Measurements from ENCODE around the gene CHD2.

The CHD2 gene

DNA sequence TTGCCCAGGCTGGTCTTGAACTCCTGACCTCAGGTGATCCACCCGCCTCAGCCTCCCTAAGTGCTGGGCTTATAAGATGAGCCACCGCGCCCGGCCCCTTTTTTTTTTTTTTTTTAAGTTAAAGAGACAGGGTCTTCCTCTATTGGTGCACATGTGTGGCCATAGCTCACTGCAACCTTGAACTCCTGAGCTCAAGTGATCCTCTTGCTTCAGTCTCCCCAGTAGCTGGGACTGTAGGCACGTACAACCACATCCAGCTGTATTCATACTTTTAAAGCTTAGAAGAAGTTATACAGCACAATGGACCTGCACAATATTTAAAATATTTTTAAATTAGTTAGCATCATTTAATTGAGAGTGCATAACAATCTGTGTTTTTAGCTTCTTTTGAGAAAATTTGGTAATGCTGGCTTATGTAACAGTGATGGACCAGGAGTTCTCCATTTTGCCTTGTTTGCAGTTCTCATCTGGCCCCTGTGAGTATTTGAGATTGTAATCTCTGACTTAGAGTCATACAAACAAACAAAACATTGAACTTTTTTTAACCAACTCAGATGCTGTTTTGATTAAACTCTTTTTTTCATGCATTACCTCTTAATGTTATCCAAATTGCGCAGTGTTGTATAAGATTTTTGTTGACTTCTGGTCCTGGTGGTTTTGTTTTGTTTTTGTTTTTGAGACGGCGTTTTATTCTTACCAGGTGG is 33.0 kb downstream of the CHD2 start:
- DNase-seq (ENCODE audit: low read depth), result no peak

DNA sequence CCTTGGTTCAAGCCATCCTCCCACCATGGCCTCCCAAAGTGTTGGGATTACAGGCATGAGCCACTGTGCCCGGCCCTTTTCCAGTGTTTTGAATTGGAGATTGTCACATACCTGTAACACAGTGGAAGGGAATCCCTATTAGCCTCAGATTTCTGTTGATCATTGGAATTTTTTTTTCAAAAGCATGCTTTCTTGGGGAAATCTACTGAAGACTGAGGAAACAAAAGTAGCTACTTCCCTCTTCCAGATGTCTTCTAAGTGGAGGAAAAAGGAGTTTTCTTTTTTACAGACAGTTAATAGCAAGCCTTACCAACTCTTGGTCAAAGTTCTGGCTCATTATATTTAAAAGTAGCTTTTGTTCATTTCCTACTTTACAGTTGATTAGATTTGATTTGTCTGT is 33.7 kb downstream of the CHD2 start:
- no peak for DNase-seq (ENCODE audit: low read depth)

DNA sequence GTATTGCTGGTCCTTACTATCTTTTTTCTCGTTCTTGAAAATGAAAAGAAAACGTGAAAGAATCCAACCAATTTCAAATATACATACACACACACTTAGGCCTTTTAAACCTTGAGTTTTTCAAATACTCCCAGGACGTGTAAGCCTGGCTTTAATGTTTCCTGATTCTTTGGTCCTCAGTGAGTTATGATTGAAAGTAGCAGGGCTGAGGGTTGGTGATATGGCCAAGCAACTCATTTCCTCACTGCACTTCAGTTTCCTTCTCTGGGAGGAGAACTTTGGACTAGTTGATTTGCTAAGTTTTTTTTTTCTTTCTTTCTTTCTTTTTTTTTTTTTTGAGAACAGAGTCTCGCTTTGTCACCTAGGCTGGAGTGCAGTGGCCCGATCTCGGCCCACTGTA is 34.6 kb downstream of the CHD2 start:
- no peak for DNase-seq (ENCODE audit: low read depth)

DNA sequence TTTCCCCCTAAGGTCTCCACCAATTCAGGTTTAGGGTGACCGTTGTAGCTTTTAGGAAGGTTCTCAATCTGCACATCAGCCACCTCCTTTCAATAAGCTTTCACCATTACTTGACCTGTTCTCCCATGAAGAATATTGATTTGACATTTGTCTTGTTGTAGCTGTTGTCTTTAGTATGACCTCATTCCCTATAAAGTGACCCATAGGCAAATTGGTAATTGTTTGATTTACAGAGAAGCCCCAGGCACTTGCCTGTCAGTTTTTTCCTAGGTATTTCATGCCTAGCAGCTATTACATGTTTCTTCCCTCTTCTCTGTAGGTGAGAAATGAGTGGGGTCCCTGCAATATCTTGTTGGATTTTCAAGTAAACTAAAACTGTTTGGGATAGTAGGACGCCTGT is 36.0 kb downstream of the CHD2 start:
- no peak for DNase-seq (ENCODE audit: low read depth)

DNA sequence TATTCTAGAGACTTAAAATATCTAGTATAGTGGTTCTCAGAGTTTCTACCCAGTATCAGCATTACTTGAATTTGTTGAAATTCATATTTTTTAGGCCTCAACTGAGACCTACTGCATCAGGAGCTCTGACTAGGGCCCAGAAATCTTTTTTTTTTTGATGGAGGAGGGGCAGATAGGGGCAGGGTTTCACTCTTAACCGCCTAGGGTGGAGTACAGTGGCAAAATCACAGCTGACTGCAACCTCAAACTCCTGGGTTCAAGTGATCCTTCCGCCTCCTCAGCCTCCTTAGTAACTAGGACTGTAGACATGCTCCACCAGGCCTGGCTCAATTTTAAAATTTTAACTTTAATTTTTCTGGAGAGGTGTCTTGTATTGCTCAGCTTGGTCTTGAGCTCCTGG is 36.6 kb downstream of the CHD2 start:
- DNase-seq (ENCODE audit: low read depth), result no peak

DNA sequence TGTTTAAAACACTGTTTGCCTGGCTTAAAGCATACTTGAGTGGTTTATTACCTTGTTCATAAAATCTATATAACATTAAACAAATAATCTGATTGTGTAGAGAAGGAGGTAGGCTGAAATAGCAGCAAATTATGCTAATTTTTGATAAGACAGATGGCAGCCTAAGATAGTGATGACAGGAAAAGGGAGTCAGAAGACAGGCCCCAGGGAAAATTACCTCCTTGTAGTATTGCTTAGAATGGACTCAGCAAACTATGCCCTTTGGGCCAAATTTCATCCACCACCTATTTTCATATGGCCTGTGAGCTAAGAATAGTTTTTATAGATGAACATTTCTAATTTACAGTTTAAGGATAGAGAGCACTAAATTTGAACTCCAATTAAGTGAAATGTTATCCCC is 37.8 kb downstream of the CHD2 start:
- no peak for DNase-seq (ENCODE audit: low read depth)

DNA sequence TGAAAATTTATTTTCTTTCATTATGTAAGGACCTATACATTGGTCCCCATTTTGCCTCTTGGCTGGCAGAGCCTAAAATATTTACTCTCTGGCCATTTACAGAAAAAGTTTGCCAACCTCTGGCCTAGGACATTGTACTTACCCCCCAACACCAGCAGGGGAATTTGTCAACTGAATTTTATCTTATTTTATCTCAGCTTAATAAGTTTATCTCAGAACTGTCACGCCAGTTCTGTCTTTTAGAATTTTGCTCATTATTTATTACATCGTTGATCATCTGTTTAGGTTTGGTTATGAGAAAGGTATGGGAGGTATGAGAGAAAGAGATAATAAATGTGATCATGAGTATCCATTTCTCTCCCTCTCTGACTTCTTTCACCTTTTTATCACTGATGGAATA is 38.3 kb downstream of the CHD2 start:
- DNase-seq (ENCODE audit: low read depth), result no peak

DNA sequence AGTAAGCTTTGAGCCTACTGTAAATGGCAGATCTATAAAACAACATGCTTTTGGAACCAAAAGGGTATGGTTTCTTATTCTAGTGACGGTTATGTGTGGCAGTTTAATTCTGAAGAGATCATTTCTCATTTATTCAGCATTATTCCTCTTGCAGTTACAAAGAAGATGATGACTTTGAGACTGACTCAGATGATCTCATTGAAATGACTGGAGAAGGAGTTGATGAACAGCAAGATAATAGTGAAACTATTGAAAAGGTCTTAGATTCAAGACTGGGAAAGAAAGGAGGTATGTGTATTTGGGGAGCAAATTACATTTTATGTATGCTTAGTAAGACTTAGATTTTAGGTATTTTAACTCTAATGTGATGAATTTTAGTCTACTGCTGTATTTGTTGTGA is 41.5 kb downstream of the CHD2 start:
- DNase-seq (ENCODE audit: low read depth), result no peak

DNA sequence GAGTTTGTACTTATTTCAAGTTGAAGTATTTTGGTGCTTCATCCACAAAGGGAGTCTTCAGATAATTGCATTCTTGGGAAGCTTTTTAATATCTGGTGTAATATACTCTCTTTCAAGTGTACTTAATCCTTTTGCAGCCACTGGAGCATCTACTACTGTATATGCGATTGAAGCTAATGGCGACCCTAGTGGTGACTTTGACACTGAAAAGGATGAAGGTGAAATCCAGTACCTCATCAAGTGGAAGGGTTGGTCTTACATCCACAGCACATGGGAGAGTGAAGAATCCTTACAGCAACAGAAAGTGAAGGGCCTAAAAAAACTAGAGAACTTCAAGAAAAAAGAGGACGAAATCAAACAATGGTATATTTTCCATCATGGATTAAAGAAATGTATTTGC is 42.6 kb downstream of the CHD2 start:
- DNase-seq (ENCODE audit: low read depth), result no peak

DNA sequence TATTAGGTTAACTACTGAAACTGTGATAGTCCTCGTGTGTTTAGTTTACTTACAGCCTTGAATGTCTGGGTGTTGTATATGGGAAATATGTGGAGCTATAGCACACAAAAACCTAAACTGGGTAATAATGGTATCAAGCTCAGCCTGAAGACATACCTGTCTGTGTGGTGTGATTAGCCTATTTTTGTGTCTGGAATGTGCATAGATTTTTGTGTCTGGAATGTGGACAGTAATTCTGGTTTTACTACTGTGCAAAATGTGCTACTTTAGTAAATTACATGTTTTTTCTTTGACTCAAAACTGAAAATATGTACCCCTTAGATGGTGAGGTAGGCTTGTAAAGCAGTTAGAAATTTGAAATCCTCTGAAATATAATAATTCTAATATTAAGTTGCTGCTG is 43.5 kb downstream of the CHD2 start:
- no peak for DNase-seq (ENCODE audit: low read depth)

DNA sequence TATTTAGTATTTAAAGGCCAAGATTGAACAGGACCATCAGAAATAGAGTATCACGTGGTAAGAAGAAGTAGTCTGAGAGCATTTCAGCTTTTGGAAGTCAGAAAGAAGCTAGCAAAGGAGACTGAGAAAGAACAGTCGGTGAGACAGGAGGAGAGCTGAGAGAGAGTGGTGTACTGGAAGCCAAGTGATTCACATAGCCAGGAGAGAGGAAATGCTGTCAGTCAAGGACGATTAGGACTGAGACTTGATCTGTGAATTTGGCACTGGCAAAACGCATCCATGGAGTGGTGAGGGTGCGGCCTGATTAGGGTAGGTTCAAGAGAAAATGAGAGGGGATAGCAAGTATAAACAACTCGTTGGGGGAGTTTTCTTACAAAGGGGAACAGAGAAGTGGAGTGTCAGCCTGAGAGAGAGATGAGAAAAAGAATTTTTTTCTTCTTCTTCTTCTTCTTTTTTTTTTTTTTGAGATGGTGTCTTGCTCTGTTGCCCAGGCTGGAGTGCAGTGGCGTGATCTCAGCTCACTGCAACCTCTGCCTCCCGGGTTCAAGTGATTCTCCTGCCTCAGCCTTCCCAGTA is 44.9 kb downstream of the CHD2 start:
- DNase-seq (ENCODE audit: low read depth), result no peak

DNA sequence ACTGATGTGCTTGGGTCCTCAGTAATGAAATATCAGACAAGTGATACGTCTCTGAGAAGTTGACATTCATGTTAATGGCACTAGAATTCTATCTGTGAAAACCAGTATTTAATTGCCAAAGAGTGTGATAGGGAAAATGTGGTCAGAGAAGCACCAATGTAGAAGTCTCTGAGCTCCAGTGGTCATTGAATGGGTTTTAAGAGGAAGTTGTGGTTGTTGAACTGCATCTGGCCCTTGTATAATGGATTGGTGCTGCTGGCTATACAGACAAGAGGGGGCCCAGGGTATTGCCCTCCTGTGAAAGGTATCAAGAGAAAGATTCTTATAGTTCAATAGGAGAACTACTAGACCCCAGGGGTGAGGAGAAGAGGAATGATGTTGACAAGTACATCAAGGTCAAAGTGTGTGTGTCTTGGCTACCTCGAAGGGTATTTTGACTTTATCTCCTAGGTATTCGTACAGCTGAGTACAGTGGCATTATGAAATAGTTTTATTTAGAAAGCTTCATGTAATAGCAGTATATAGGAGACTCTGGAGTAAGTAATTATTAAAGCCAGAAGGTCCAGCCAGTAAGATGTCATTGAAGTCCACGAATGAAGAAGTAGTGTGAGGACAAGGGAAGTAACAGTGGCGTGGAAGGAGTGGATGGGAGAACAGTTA is 47.1 kb downstream of the CHD2 start:
- no peak for DNase-seq (ENCODE audit: low read depth)

DNA sequence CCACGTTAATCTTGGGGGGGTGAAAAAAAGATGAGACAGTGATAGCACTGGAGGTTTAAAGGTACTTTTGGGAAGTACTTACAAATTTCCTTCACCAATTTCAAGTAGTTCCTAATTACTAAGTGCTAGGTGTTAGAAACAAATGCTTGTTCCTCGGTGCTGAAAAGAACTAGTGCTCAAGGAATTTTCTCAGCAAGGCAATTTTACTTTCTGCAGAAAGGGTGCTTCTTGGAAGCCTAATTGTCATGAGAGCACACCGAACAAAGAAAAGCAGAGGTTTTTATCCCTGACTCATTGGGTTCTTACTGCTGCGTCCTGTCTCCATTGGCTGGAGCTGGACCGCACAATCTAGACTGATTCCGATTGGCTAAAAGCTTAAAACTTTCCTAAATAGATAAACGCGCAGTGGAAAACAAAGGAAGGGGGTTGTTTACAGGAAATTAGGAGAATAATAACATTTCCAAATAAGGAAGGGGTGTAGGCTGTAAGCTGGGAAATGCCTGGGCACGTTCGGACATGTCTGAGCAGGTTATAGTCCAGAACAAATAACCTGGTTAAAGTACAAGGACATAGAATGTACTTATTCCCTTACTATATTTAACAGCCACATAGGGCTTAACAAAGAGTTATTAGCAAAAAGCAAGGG is 49.6 kb downstream of the CHD2 start:
- no peak for DNase-seq (ENCODE audit: low read depth)

DNA sequence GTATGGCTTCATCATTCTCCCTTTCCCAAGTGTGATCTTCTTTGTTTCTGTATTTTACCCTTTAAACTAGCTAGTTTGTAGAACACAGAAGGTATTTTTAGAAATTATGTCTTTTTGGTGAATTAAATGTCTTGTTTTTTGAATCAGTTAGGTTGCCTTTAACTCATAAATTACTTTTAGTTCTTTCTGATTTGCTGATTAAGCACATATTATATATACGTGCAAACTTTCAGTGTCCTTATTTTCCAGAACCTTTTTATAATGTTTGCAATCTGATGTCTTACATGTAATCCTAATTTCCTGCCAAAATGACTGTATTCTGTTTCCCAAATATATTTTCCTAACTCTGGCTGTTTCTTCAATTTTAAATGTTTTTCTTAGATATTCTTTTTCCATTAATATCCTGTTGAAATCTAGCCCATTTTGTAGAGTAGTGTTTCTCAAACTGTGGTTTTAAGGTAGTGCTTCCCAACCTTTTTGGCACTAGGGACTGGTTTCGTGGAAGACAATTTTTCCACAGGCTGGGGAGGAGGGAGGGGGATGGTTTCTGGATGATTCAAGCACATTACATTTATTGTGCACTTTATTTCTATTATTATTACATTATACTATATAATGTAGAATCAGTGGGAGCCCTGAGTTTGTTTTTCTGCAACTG is 51.8 kb downstream of the CHD2 start:
- DNase-seq (ENCODE audit: low read depth), result no peak

DNA sequence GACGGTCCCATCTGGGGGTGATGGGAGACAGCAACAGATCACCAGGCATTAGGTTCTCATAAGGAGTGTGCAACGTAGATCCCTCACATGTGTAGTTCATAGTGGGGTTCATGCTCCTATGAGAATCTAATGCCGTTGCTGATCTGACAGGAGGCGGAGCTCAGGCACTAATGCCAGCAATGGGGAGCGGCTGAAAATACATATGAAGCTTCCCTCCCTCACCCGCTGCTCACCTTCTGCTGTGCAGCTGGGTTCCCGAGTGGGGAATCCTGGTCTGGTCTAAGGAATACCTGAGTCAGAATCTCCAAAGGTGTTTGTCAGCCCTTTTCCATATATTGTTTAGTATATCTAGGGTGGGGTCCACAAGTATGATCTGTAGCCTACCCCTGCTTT is 52.3 kb downstream of the CHD2 start:
- no peak for DNase-seq (ENCODE audit: low read depth)

DNA sequence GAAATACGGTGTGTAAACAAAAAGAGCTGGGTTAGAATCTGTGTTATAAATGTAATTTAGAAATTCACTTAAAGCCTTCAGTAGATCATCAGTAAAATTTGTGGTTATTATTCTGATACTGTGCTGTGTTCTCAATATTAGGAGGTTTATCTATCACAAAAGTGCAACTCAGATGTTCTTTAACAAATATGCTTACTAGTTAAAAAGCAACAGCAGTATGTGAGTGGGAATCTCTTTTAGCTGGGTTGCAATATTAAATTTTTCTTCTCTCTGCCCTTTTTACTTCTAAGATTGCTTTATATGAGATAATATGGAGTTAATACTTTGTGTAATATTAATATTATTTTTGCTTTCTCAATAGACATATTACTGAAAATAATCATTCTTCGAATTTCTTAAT is 53.4 kb downstream of the CHD2 start:
- no peak for DNase-seq (ENCODE audit: low read depth)

DNA sequence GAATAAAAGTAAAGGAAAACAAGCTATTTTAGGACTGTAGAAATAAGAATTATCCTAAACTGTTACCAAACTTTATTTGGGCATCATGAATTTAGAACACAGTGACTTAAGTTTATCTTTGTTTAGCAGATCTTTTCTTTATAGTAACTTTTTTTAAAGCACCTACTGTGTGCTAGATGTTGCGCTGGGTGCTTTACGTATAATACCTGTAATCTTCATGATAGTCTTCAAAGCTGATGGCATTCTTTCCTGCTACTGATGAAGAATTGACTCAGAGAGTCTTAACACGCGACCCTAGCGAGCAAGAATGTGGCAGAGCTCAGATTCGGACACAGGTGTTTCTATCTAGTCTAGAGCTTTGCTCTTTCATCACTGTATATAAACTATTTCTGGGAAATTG is 53.9 kb downstream of the CHD2 start:
- no peak for DNase-seq (ENCODE audit: low read depth)

DNA sequence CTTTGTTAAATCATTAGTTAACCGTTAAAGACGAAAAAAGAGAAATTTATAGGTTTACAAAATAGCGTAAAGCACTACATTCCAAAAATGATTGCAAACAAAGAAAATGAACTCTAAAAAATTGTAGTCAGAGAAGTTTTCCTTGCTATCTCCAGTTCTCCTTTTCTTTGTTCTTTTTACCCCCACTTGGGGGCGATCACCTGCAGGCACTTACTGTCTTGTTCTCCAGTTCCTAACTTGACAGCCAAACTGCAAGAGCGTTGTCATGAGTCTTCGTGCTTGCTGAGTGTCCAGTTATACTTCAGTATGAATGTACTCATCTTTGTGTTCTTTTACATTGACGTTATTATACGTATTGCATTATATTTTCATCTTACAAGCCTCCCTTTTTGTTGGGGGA is 54.5 kb downstream of the CHD2 start:
- no peak for DNase-seq (ENCODE audit: low read depth)

DNA sequence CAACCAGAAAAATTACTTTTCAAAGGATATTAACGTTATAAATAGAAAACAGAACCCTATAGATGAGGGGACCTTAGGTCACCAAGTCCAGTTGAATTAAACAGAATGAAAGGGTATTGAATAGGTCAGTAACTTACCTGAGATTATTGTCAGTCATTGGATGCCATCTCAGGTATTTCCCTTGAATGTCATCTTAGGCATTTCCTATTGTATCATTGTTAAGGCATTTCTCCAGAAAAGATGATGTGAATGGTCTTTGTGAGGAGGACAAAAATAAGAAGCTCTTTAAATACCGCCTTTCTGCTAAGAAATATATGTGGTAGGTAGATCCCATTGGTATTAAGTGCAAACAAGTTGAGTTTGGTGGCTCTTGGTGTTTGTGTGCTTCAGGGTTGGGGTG is 55.6 kb downstream of the CHD2 start:
- DNase-seq (ENCODE audit: low read depth), result no peak

DNA sequence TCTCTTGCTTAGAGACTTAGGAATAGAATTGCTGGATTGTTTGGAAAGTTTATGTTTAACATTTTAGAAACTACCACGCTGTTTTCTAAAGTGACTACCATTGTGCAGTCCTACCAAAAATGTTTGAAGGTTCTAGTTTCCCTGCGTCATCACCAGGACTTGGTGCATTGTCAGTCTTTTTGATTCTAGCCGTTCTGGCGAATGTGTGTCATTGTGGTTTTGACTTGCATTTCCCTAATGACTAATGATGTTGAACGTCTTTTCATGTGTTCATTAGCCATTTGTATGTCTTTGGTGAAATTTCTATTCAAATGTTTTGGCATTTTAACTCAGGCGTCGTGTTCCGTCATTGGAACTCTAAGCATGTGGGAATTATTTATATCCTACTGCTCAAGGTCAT is 58.0 kb downstream of the CHD2 start:
- no peak for DNase-seq (ENCODE audit: low read depth)

DNA sequence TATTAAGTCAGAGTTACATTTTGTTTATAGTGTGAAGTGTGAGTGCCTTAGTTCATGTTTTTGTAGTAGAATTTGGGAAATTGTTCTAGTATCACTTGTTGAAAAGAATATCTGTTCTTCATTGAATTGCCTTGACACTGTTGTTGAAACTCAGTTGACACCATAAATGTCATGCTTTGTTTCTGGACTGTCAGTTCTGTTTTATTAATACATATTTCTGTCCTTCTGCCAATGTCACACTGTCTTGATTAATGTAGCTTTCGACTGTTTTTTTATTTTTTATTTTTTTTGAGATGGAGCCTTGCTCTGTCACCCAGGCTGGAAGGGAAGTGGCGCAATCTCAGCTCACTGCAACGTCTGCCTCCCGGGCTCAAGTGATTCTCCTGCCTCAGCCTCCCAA is 59.1 kb downstream of the CHD2 start:
- no peak for DNase-seq (ENCODE audit: low read depth)

DNA sequence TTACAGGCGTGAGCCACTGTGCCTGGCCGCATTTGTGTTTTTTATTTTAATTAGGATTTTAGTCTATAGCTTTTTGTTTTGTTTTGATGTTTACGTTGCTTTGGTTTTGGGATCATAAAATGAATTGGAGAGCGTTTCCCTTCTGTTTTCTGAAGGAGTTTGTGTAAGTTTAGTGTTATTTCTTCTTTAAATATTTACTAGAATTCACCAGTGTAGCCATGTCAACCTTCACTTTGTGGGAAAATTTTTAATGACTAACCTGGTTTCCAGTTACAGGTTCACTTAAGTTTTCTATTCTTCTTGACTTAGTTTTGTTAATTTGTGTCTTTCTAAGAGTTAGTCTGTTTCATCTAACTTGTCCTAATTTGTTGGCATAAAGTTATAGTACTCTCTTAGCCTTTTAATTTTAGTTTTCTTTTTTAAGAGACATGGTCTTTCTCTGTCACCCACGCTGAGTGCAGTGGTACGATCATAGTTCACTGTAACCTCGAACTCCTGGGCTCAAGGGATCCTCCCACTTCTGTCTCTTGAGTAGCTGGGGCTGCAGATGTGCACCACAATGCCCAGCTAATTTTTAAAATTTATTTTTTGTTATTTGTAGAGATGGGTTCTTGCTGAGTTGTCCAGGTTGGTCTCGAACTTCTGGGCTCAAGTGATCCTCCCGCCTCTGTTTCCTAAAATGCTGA is 61.0 kb downstream of the CHD2 start:
- DNase-seq (ENCODE audit: low read depth), result no peak

Measured in stimulated activated CD8-positive, alpha-beta memory T cell treated with anti-CD3 and anti-CD28 coated beads, Interleukin-15, amount 100 ng/mL, for 24 hours (primary cell).